Psoas muscle (tissue), 8 donors: ENCODE results near the gene PKNOX2. TPM values are rescaled to one million over a fixed set of nuclear protein-coding genes. Genes with fewer than 3 reads are reported as not detected.

Experiments
- ATAC-seq, 4 donors: fragments of 200-7000 bp; cut with Tn5 transposase; one replicate each; pipeline ENCODE4 v1.9.1; 2020; ENCODE audit warnings: moderate library complexity in 3 of 4, mild to moderate bottlenecking in 2 of 4
- DNase-seq, 2 donors: peaks; one replicate each; pipeline ENCODE4 v3.0.0-alpha.2; 2020
- H3K27ac ChIP-seq: fragments of 200-600 bp; one replicate; pipeline ENCODE4 v1.8.0; 2022
- H3K27me3 ChIP-seq, 3 donors: fragments of 200-600 bp in 1 of 3; one replicate each; pipeline versions ENCODE4 v1.6.1 to v1.8.0; 2013 to 2022; ENCODE audit warnings: low read length in 2 of 3, mild to moderate bottlenecking in 2 of 3, moderate library complexity in 1 of 3; ENCODE audit not compliant: insufficient read depth in 3 of 3
- H3K36me3 ChIP-seq, 2 donors: fragments of 200-600 bp in 1 of 2; one replicate each; pipeline versions ENCODE4 v1.6.1 to v1.8.0; 2013 to 2022; ENCODE audit warnings: low read depth in 1 of 2, mild to moderate bottlenecking in 1 of 2, moderate library complexity in 1 of 2; ENCODE audit not compliant: insufficient read depth in 1 of 2
- H3K4me1 ChIP-seq: fragments of 200-600 bp; one replicate; pipeline ENCODE4 v1.8.0; 2022
- H3K4me3 ChIP-seq: fragments of 200-600 bp; one replicate; pipeline ENCODE4 v1.8.0; 2022; ENCODE audit warnings: mild to moderate bottlenecking
- H3K9me3 ChIP-seq: fragments of 200-600 bp; one replicate; pipeline ENCODE4 v1.8.0; 2022
- CTCF ChIP-seq: fragments of 200-600 bp; IDR thresholded peaks from one replicate; pipeline ENCODE4 v1.8.0; 2022; ENCODE audit warnings: antibody characterized with exemption
- WGBS, 3 donors: extraction: QIAGEN DNeasy Blood & Tissue Kit; methylation state at CpG; one replicate each; pipeline versions ENCODE4 v1.1.6 to v1.1.7; 2013; 5-methylcytosine and 5-hydroxymethylcytosine counted together
- intact Hi-C, 2 donors: fragments of 100-400 bp; cut with DNase I; formaldehyde crosslinking; loops; one replicate each; pipeline versions ENCODE4 v1.11.0 to v1.14.2; 2022
- polyA plus RNA-seq, 3 donors: library from polyadenylated mRNA; stranded (reverse); fragments of 200-250 nt; gene quantifications; one replicate each; pipeline ENCODE4 v1.2.3, GENCODE V29; 2013
- total RNA-seq, 4 donors: library from RNA; stranded (reverse); fragmentation: NEBNext Ultra II Directional in 2 of 4; extraction: Animal tissue kit (Norgen Biotek cat#: 25700) in 2 of 4; gene quantifications; one replicate each; pipeline versions ENCODE4 v1.2.1 to v1.2.4, GENCODE V29; 2021 to 2023
- donor health status: healthy with polysubstance abuse.
- donor health status: DM: no; HTN: no; CAD: no; lungs with moderate emphysema.
- donor health status: Bipolar disorder and iron deficiency.
- donor health status: healthy.
- donor health status: DM: yes; HTN: yes; CAD: no.
- donor health status: DM: no; HTN: no; CAD: no.
- donor health status: DM: no; HTN: no; CAD: no.
- donor health status: DM: yes; HTN: yes; CAD: no.

PKNOX2 gene
- total and polyA plus RNA-seq, 7 donors, result 1.8 to 30.5 (median 14.5) TPM

GRCh38 chr11:125228445-125228844, 63.9 kb downstream of the PKNOX2 start:
- Histone ChIP-seq H3K9me3 (no peaks in the 10 kb centered on the region), H3K27me3 (no peaks in the 10 kb centered on the region), H3K4me1 (peaks cover 62% of the 10 kb centered on the region), H3K27ac (peak overlapping the region; percentile 60), H3K36me3 (no peaks in the 10 kb centered on the region), H3K4me3 (no peak overlapping the region)
- no peak for DNase-seq
- intact Hi-C loops, result no loop called here
- WGBS, 3 donors, result 75 to 87% (median 80%) methylated on average over 4 of the region's 4 CpGs
- no peak for TF ChIP-seq CTCF
- ATAC-seq, result no peak

- no peak overlapping the region for H3K4me3 ChIP-seq
- H3K9me3 ChIP-seq, result no peaks in the 10 kb centered on the region
- TF ChIP-seq CTCF, result no peak
- H3K27ac ChIP-seq, result peak overlapping the region; percentile 60
- no peaks in the 10 kb centered on the region for H3K27me3 ChIP-seq
- peaks cover 62% of the 10 kb centered on the region for H3K4me1 ChIP-seq
- 38 to 70% (median 42%) methylated on average over 9 of the region's 9 CpGs for WGBS, 3 donors
- ATAC-seq, result peak; percentile 88 to 96 (median 91)
- intact Hi-C loops, result no loop called here
- DNase-seq, result peak; percentile 50 to 76
- H3K36me3 ChIP-seq, result no peaks in the 10 kb centered on the region
Observed at GRCh38 chr11:125228993-125229392, 64.4 kb downstream of the PKNOX2 start.

GRCh38 chr11:125229916-125230315, 65.4 kb downstream of the PKNOX2 start:
- Histone ChIP-seq H3K27ac (peak overlapping the region; percentile 60), H3K36me3 (peaks cover 0 to under 1% of the 10 kb centered on the region in 2 donors), H3K27me3 (no peaks in the 10 kb centered on the region), H3K4me3 (no peak overlapping the region), H3K4me1 (peaks cover 55% of the 10 kb centered on the region), H3K9me3 (no peaks in the 10 kb centered on the region)
- TF ChIP-seq CTCF, result no peak
- no peak for DNase-seq
- no peak for ATAC-seq
- WGBS, 3 donors, result 91 to 96% (median 94%) methylated on average over 2 of the region's 2 CpGs
- intact Hi-C loops, result no loop called here

- no peak for TF ChIP-seq CTCF
- no peak for DNase-seq
- Histone ChIP-seq H3K27me3 (no peaks in the 10 kb centered on the region), H3K9me3 (no peaks in the 10 kb centered on the region), H3K4me3 (no peak overlapping the region), H3K4me1 (peaks cover 46% of the 10 kb centered on the region), H3K27ac (peak overlapping the region; percentile 2), H3K36me3 (peaks cover 0 to 8% of the 10 kb centered on the region in 2 donors)
- peak; percentile 29 to 74 (median 59) for ATAC-seq
- intact Hi-C loops, result no loop called here
- 28 to 50% (median 28%) methylated on average over 1 of the region's 1 CpG for WGBS, 3 donors
Observed at GRCh38 chr11:125233116-125233515, 68.6 kb downstream of the PKNOX2 start.

GRCh38 chr11:125233736-125234275, 69.3 kb downstream of the PKNOX2 start:
- Histone ChIP-seq H3K4me3 (no peak overlapping the region), H3K27ac (peak overlapping the region; percentile 2), H3K27me3 (no peaks in the 10 kb centered on the region), H3K4me1 (peaks cover 42% of the 10 kb centered on the region), H3K36me3 (peaks cover 0 to 14% of the 10 kb centered on the region in 2 donors), H3K9me3 (no peaks in the 10 kb centered on the region)
- no peak for DNase-seq
- WGBS, 3 donors, result 75 to 84% (median 79%) methylated on average over 8 of the region's 8 CpGs
- TF ChIP-seq CTCF, result no peak
- intact Hi-C loops, result no loop called here
- ATAC-seq, result no peak
